ENCODE data around the gene TMEM95.

The TMEM95 gene

GRCh38 chr17:7355053-7355452 is at the start of gene TMEM95:
Gene TMEM95 (plus strand): TSS chr17:7355156. CDS start chr17:7355205, 49 bp downstream.
- no peak for DNase-seq (ENCODE audit: low spot score)

GRCh38 chr17:7306911-7307685 is 47.9 kb upstream of the TMEM95 start, which contains the start of gene EIF5A:
Gene EIF5A (plus strand): TSS chr17:7307628. CDS start chr17:7309636, 2,008 bp downstream.
- peak; percentile 100 for DNase-seq (ENCODE audit: low spot score)

GRCh38 chr17:7307686-7308624 is 47.0 kb upstream of the TMEM95 start:
- DNase-seq (ENCODE audit: low spot score) = peak; percentile 57

GRCh38 chr17:7308625-7309433 is 46.1 kb upstream of the TMEM95 start:
- peak; percentile 79 for DNase-seq (ENCODE audit: low spot score)

GRCh38 chr17:7309628-7310027 is 45.3 kb upstream of the TMEM95 start:
- no peak for DNase-seq (ENCODE audit: low spot score)

GRCh38 chr17:7311110-7311705 is 43.7 kb upstream of the TMEM95 start:
- no peak for DNase-seq (ENCODE audit: low spot score)

- no peak for DNase-seq (ENCODE audit: low spot score)
Observed at GRCh38 chr17:7312432-7313087, 42.4 kb upstream of the TMEM95 start.

GRCh38 chr17:7313088-7313889 is 41.7 kb upstream of the TMEM95 start:
- DNase-seq (ENCODE audit: low spot score) = no peak

GRCh38 chr17:7313890-7314718 is 40.9 kb upstream of the TMEM95 start:
- DNase-seq (ENCODE audit: low spot score) = no peak

- DNase-seq (ENCODE audit: low spot score) = peak; percentile 93
Observed at GRCh38 chr17:7314719-7315569, 40.0 kb upstream of the TMEM95 start, which contains the start of gene GPS2. Gene GPS2 (minus strand): TSS chr17:7315360. CDS start chr17:7315052, 308 bp downstream.

GRCh38 chr17:7315570-7316235 is 39.3 kb upstream of the TMEM95 start:
- DNase-seq (ENCODE audit: low spot score) = no peak

GRCh38 chr17:7317161-7317803 is 37.7 kb upstream of the TMEM95 start:
- DNase-seq (ENCODE audit: low spot score) = no peak

- no peak for DNase-seq (ENCODE audit: low spot score)
Observed at GRCh38 chr17:7318121-7318860, 36.7 kb upstream of the TMEM95 start.

GRCh38 chr17:7321466-7321865 is 33.5 kb upstream of the TMEM95 start:
- no peak for DNase-seq (ENCODE audit: low spot score)

GRCh38 chr17:7322520-7323194 is 32.3 kb upstream of the TMEM95 start:
- no peak for DNase-seq (ENCODE audit: low spot score)
